ENCODE measurements around the gene CEP350. TPM values are rescaled to one million over a fixed set of nuclear protein-coding genes. Genes with fewer than 3 reads are reported as not detected.

CEP350 gene
- total RNA-seq, 2 donors from 2014 or later: 34.7 to 50.6 TPM

DNA sequence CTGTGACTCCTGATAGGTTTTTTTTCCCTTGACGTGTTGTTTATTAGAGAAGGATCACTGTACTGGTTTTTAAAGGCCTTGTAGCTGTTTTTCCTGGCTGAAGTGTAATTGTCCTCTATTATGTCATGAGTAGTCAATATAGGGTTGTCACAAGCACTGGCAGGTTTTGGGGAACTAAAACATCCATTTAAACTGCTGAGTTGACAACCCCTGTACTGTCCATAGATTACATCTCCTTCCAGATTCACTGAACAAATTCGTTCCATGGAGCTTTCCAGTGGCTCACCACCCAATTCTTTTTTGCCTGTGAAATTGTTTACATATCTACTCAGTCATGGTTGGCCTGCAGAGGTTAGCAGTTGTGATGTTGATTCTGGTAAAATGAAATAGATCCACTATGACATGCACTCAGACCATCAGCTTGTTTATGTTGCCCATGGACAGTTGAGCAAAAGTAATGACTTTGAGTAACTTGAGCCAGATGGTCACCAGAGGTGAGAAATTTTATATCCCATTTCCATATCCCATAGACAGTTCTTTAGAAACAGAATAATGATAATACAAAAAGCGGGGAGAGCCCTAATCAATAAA lies 140.2 kb downstream of the CEP350 start:
- no peak overlapping the region for H3K9ac ChIP-seq (ENCODE audit: low read depth in 2 of 2, low read length in 2 of 2)
- H3K27ac ChIP-seq: no peak overlapping the region
- H3K27me3 ChIP-seq: no peaks in the 10 kb centered on the region
- no peak overlapping the region for H3K4me3 ChIP-seq
- no peaks in the 10 kb centered on the region for H3K4me1 ChIP-seq
- TF ChIP-seq, protein P1, sequence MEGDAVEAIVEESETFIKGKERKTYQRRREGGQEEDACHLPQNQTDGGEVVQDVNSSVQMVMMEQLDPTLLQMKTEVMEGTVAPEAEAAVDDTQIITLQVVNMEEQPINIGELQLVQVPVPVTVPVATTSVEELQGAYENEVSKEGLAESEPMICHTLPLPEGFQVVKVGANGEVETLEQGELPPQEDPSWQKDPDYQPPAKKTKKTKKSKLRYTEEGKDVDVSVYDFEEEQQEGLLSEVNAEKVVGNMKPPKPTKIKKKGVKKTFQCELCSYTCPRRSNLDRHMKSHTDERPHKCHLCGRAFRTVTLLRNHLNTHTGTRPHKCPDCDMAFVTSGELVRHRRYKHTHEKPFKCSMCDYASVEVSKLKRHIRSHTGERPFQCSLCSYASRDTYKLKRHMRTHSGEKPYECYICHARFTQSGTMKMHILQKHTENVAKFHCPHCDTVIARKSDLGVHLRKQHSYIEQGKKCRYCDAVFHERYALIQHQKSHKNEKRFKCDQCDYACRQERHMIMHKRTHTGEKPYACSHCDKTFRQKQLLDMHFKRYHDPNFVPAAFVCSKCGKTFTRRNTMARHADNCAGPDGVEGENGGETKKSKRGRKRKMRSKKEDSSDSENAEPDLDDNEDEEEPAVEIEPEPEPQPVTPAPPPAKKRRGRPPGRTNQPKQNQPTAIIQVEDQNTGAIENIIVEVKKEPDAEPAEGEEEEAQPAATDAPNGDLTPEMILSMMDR (IDR thresholded peaks at IDR 0.05): no peak
- no peak for DNase-seq
- intact Hi-C loops (cut with DNase I): no loop called here
- no peaks in the 10 kb centered on the region for H3K9me3 ChIP-seq
- H3K36me3 ChIP-seq: no peaks in the 10 kb centered on the region

DNA sequence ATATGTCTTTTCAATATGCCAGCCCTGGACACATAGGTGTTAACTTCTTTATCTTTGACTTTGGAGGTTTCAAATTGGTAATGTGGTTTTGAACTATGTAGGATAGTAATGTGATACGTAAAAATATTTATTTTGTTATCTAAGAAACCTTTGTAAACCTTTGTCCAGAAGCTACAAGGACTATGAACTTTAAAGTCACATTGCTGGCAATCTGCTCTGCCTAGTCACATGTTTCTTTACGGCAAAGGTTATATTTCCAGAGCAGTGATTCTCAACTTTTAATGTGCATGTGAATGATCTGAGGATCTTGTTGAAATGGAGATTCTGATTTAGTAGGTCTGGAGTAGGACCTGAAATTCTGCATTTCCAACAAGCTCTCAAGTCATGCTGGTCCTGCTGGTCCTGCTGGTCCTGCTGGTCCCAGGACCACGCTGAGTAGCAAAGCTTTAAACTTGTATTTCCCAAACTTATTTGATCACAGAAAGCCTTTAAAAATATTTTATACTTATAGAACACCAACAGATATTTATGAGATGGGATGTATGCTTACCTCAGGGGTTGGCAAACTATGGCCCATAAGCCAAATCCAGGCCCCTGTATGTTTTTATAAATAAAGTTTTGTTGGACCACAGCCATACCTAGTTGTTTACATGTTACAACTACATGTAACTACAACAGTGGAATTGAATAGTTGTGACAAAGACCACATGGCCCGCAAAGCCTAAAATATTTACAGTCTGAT lies 142.1 kb downstream of the CEP350 start:
- DNase-seq: no peak
- H3K36me3 ChIP-seq: no peaks in the 10 kb centered on the region

DNA sequence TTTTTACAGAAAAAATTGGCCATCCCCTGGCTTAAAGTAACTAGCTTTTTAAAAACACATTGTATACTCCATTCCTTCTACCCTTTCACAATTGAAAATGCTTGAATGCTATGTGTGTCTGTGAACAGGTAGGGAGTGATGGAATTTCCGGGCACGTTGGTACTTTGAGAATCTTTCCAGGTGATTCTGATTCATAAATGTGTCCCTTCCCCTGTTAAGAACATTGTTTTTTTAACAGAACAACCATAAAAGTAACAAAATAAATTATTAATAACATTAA lies 142.7 kb downstream of the CEP350 start:
- no peaks in the 10 kb centered on the region for H3K4me1 ChIP-seq
- no peaks in the 10 kb centered on the region for H3K27me3 ChIP-seq
- intact Hi-C loops (cut with DNase I): no loop called here
- H3K4me3 ChIP-seq: no peak overlapping the region
- no peak overlapping the region for H3K27ac ChIP-seq
- no peak for DNase-seq
- H3K9me3 ChIP-seq: no peaks in the 10 kb centered on the region
- TF ChIP-seq, protein P1 (IDR thresholded peaks at IDR 0.05): no peak
- H3K9ac ChIP-seq (ENCODE audit: low read depth in 2 of 2, low read length in 2 of 2): no peak overlapping the region
- no peaks in the 10 kb centered on the region for H3K36me3 ChIP-seq

More for the DNA sequence above, 142.1 kb downstream of the CEP350 start:
- no peaks in the 10 kb centered on the region for H3K4me1 ChIP-seq
- H3K27me3 ChIP-seq: no peaks in the 10 kb centered on the region
- H3K9me3 ChIP-seq: no peaks in the 10 kb centered on the region
- H3K4me3 ChIP-seq: no peak overlapping the region
- no peak overlapping the region for H3K27ac ChIP-seq
- H3K9ac ChIP-seq (ENCODE audit: low read depth in 2 of 2, low read length in 2 of 2): no peak overlapping the region
- intact Hi-C loops (cut with DNase I): no loop called here
- TF ChIP-seq, protein P1 (IDR thresholded peaks at IDR 0.05): no peak

DNA sequence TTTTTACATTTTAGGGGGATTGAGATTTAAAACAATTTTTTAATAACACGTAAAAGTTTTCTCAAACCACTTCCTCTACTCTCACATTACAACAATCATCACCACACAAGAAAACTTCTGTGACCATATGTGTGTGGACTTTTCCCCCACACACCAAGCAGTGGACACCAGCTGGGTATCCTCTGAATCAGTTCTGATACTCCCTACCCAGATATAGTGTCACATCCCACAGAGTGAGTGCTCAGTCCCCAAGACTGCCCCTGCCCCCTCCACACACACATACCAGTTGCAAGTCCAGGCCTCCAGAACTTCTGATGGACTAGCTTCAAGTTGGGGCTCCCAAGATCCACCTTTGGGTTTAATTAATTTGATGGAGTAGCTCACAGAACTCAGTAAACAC lies 146.8 kb downstream of the CEP350 start:
- H3K9ac ChIP-seq (ENCODE audit: low read depth in 2 of 2, low read length in 2 of 2): no peak overlapping the region
- no peaks in the 10 kb centered on the region for H3K27me3 ChIP-seq
- H3K9me3 ChIP-seq: no peaks in the 10 kb centered on the region
- no peak for DNase-seq
- TF ChIP-seq, protein P1 (IDR thresholded peaks at IDR 0.05): no peak
- no peaks in the 10 kb centered on the region for H3K4me1 ChIP-seq
- no peaks in the 10 kb centered on the region for H3K36me3 ChIP-seq
- H3K4me3 ChIP-seq: no peak overlapping the region
- H3K27ac ChIP-seq: no peak overlapping the region
- intact Hi-C loops (cut with DNase I): no loop called here

DNA sequence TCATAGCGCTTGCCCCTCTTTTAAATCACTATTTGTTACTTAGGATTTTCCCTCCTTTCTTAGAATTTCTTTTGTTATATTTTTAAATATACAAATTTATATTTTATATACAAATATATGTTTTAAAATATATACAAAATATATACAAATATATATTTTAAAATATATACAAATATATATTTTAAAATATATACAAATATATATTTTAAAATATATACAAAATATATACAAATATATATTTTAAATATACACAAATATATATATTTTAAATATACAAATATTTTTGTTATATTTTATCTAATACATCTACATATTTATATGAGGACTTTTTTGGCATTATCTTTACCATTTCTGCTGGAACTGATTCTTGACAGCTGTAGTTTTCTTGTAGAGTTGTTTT lies 149.2 kb downstream of the CEP350 start:
- Histone ChIP-seq H3K9me3 (no peaks in the 10 kb centered on the region), H3K36me3 (no peaks in the 10 kb centered on the region), H3K9ac (ENCODE audit: low read depth in 2 of 2, low read length in 2 of 2) (no peak overlapping the region), H3K27me3 (no peaks in the 10 kb centered on the region), H3K27ac (no peak overlapping the region), H3K4me3 (no peak overlapping the region), H3K4me1 (no peaks in the 10 kb centered on the region)
- TF ChIP-seq, protein P1 (IDR thresholded peaks at IDR 0.05): no peak
- intact Hi-C loops (cut with DNase I): no loop called here
- DNase-seq: no peak
